ENCODE data around the gene TSPAN17.

DNA sequence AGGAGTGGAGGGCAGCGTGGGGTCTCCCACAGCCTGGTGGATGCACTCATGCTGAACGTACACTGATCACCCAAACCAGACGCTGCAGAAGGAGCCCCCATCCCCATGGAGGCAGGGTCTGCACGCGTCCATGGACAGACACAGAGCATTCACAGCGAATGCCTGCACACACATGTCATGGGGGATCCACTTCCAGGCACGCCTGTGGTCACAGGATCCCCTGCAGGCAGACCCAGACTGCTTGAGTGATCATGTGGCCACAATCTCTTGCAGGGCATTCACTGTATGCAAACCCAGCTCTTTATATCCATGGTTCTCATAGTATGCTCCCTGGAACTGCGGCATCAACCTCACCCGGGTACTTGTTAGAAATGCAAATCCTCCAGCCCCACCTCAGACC lies 22.3 kb upstream of the TSPAN17 start:
- TF ChIP-seq SIN3A (IDR thresholded peaks at IDR 0.05; ENCODE audit: low read depth) (no peak), POLR2AphosphoS5 (IDR thresholded peaks at IDR 0.05; ENCODE audit: low read depth, low read length) (no peak), RAD21 (IDR thresholded peaks at IDR 0.05; ENCODE audit: low read depth) (no peak), EZH2 (IDR thresholded peaks at IDR 0.05) (no peak), TCF7L2 (IDR thresholded peaks at IDR 0.05; ENCODE audit: borderline replicate concordance, extremely low read depth, insufficient read depth, insufficient read length) (no peak), POLR2A (IDR thresholded peaks at IDR 0.05; ENCODE audit: borderline replicate concordance, extremely low read depth, insufficient read depth, insufficient read length) (no peak), JUND (IDR thresholded peaks at IDR 0.05) (no peak)
- TF ChIP-seq, protein P1, sequence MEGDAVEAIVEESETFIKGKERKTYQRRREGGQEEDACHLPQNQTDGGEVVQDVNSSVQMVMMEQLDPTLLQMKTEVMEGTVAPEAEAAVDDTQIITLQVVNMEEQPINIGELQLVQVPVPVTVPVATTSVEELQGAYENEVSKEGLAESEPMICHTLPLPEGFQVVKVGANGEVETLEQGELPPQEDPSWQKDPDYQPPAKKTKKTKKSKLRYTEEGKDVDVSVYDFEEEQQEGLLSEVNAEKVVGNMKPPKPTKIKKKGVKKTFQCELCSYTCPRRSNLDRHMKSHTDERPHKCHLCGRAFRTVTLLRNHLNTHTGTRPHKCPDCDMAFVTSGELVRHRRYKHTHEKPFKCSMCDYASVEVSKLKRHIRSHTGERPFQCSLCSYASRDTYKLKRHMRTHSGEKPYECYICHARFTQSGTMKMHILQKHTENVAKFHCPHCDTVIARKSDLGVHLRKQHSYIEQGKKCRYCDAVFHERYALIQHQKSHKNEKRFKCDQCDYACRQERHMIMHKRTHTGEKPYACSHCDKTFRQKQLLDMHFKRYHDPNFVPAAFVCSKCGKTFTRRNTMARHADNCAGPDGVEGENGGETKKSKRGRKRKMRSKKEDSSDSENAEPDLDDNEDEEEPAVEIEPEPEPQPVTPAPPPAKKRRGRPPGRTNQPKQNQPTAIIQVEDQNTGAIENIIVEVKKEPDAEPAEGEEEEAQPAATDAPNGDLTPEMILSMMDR (IDR thresholded peaks at IDR 0.05 in 2 of 3, conservative IDR thresholded peaks at IDR 0.05 in 1 of 3; ENCODE audit: borderline replicate concordance in 1 of 3, insufficient read depth in 1 of 3, low read depth in 2 of 3, low read length in 2 of 3): no peak

Data from HCT116 (cell line).